ENCODE results near the gene CLPTM1L.
"Not testable (repeated sequence)": the region's sequence is repeated elsewhere in the genome, so short reads cannot be mapped to it uniquely, and the experiment has no call there.

DNA sequence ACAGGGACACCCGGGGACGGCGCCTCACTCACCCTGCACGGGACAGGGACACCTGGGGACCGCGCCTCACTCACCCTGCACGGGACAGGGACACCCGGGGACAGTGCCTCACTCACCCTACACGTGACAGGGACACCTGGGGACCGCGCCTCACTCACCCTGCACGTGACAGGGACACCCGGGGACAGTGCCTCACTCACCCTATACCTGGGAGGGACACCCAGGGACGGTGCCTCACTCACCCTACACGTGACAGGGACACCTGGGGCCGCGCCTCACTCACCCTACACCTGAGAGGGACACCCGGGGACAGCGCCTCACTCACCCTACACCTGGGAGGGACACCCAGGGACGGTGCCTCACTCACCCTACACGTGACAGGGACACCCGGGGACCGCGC is 53.9 kb downstream of the CLPTM1L start:
- not testable (repeated sequence) for TF ChIP-seq SUZ12 (IDR thresholded peaks at IDR 0.05); FOXM1 (IDR thresholded peaks at IDR 0.05; ENCODE audit: borderline replicate concordance); CTBP1 (IDR thresholded peaks at IDR 0.05; ENCODE audit: borderline replicate concordance); ZNF384 (IDR thresholded peaks at IDR 0.05); ELF4 (IDR thresholded peaks at IDR 0.05)

Measured in HEK293T (cell line).